ENCODE results near the gene SEMA3E. TPM values are rescaled to one million over a fixed set of nuclear protein-coding genes. Genes with fewer than 3 reads are reported as not detected.
"Not testable (repeated sequence)": the region's sequence is repeated elsewhere in the genome, so short reads cannot be mapped to it uniquely, and the experiment has no call there.

SEMA3E gene
- total and polyA plus RNA-seq, 2 donors = 1.8 to 3.1 TPM

DNA sequence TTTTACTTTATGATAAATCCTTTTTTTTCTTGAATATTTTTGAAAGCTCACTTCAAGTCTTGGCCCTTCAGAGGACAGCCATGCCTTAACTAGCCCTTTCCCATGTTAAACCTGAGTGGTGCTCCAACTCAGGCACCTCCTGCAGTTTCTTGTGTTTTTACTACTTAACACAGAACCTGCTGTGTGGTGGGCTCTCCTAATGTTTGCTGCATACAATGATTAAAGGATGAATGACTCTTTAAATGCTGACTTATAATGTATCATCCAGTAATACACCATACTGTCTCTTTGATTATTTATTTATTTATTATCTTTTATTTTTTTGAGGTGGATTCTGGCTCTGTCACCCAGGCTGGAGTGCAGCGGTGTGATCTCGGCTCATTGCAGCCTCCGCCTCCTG is 179.4 kb downstream of the SEMA3E start:
- H3K36me3 ChIP-seq (ENCODE audit: control insufficient read depth in 2 of 2, insufficient read depth in 2 of 2, low read length in 1 of 2) = no peaks in the 10 kb centered on the region
- H3K27ac ChIP-seq (ENCODE audit: low read depth in 1 of 2, low read length in 1 of 2) = no peak overlapping the region
- H3K4me3 ChIP-seq (ENCODE audit: low read length in 2 of 2) = no peak overlapping the region
- no peak for DNase-seq (ENCODE audit: low read depth in 6 of 9, low spot score in 9 of 9)
- no peaks in the 10 kb centered on the region for H3K27me3 ChIP-seq (ENCODE audit: control insufficient read depth in 2 of 2, insufficient read depth in 1 of 2, low read length in 1 of 2)
- H3K4me1 ChIP-seq (ENCODE audit: control insufficient read depth in 2 of 2, insufficient read depth in 2 of 2, low read length in 2 of 2) = no peaks in the 10 kb centered on the region
- 98% methylated on average over 3 of the region's 3 CpGs for WGBS
- no peaks in the 10 kb centered on the region for H3K9me3 ChIP-seq (ENCODE audit: control insufficient read depth in 2 of 2, insufficient read depth in 1 of 2, low read length in 1 of 2)

DNA sequence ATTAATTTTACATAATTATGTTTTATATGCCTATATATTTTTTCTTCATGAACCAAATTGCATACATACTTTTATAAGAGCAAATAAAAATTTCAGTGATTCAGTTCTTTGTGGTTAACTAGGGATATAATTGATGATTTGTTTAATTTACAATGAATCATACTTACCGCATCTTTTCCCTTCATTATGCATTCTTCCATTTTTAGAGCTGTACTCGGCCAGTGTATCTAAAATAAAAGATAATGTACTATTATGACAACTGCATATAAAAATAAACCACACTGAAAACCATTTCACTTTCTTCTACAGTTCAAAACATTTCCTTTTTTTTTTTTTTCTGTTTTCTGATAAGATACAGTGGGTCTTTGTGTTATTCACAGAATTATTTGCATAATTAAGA is 179.9 kb downstream of the SEMA3E start:
- H3K4me1 ChIP-seq (ENCODE audit: control insufficient read depth in 2 of 2, insufficient read depth in 2 of 2, low read length in 2 of 2) = no peaks in the 10 kb centered on the region
- WGBS = 86% methylated on average over 2 of the region's 2 CpGs
- H3K36me3 ChIP-seq (ENCODE audit: control insufficient read depth in 2 of 2, insufficient read depth in 2 of 2, low read length in 1 of 2) = no peaks in the 10 kb centered on the region
- H3K4me3 ChIP-seq (ENCODE audit: low read length in 2 of 2) = no peak overlapping the region
- DNase-seq (ENCODE audit: low read depth in 6 of 9, low spot score in 9 of 9) = no peak
- no peak overlapping the region for H3K27ac ChIP-seq (ENCODE audit: low read depth in 1 of 2, low read length in 1 of 2)
- no peaks in the 10 kb centered on the region for H3K9me3 ChIP-seq (ENCODE audit: control insufficient read depth in 2 of 2, insufficient read depth in 1 of 2, low read length in 1 of 2)
- H3K27me3 ChIP-seq (ENCODE audit: control insufficient read depth in 2 of 2, insufficient read depth in 1 of 2, low read length in 1 of 2) = no peaks in the 10 kb centered on the region

DNA sequence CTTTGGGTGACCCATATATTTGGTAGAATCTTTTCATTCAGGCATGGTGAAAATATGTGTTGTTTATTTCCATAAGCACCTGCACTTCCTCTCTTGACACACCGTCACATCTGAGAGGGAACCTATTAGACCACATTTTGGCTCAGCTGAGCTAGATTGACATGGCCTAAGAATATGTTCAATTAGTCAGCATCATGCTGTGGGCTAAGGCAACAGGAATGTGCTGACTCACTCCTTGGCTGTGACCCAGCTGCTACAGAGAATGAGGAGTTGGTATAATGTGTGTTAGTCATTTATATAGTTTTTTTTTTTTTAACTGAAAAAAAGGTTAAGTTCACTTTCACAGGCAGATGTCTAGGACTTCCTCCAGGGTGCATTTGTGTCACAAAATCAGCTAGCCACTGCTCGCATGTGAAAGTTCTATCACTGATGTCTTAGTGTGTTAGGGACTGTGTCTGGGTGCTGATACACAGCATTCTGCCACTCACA is 180.6 kb downstream of the SEMA3E start:
- 2% methylated on average over 2 of the region's 2 CpGs for WGBS
- no peak overlapping the region for H3K4me3 ChIP-seq (ENCODE audit: low read length in 2 of 2)
- no peaks in the 10 kb centered on the region for H3K4me1 ChIP-seq (ENCODE audit: control insufficient read depth in 2 of 2, insufficient read depth in 2 of 2, low read length in 2 of 2)
- DNase-seq (ENCODE audit: low read depth in 6 of 9, low spot score in 9 of 9) = peak in 1 of 9 donors; percentile 6
- H3K9me3 ChIP-seq (ENCODE audit: control insufficient read depth in 2 of 2, insufficient read depth in 1 of 2, low read length in 1 of 2) = no peaks in the 10 kb centered on the region
- no peaks in the 10 kb centered on the region for H3K27me3 ChIP-seq (ENCODE audit: control insufficient read depth in 2 of 2, insufficient read depth in 1 of 2, low read length in 1 of 2)
- no peak overlapping the region for H3K27ac ChIP-seq (ENCODE audit: low read depth in 1 of 2, low read length in 1 of 2)
- H3K36me3 ChIP-seq (ENCODE audit: control insufficient read depth in 2 of 2, insufficient read depth in 2 of 2, low read length in 1 of 2) = no peaks in the 10 kb centered on the region

DNA sequence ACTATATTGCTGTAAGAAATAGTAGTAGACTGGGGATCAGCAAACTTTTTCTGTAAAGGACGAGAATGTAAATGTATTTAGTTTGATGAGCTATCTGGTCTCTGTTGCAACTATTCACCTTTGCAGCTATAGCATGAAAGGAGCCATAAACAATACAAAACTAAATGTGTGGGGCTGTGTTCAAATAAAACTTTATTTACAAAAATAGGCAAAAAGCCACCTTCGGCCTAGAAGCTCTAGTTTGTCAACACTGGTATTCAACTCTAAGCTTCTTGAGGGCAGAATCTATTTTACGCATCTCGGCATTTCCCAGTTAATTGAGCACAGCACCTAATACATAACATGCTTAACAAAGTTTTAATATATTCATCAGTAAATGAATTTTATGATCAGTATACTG is 181.4 kb downstream of the SEMA3E start:
- H3K4me1 ChIP-seq (ENCODE audit: control insufficient read depth in 2 of 2, insufficient read depth in 2 of 2, low read length in 2 of 2) = no peaks in the 10 kb centered on the region
- no peak for DNase-seq (ENCODE audit: low read depth in 6 of 9, low spot score in 9 of 9)
- no peaks in the 10 kb centered on the region for H3K27me3 ChIP-seq (ENCODE audit: control insufficient read depth in 2 of 2, insufficient read depth in 1 of 2, low read length in 1 of 2)
- WGBS = 96% methylated on average over 4 of the region's 4 CpGs
- no peak overlapping the region for H3K4me3 ChIP-seq (ENCODE audit: low read length in 2 of 2)
- H3K9me3 ChIP-seq (ENCODE audit: control insufficient read depth in 2 of 2, insufficient read depth in 1 of 2, low read length in 1 of 2) = no peaks in the 10 kb centered on the region
- H3K27ac ChIP-seq (ENCODE audit: low read depth in 1 of 2, low read length in 1 of 2) = no peak overlapping the region
- H3K36me3 ChIP-seq (ENCODE audit: control insufficient read depth in 2 of 2, insufficient read depth in 2 of 2, low read length in 1 of 2) = no peaks in the 10 kb centered on the region

DNA sequence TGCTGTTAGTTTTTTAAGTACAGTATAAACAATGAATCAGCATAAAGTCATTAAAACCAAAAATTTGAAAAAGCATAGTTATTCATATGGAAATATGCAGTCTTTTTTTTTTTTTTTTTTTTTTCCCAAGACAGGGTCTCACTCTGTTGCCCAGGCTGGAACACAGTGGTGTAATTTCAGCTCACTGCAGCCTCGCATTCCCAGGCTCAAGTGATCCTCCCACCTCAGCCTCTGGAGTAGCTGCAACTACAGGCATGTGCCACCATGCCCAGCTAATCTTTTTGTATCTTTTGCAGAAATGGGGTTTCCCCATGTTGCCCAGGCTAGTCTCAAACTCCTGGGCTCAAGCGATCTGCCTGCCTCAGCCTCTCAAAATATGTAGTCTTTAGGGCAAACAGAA is 182.0 kb downstream of the SEMA3E start:
- no peak for DNase-seq (ENCODE audit: low read depth in 6 of 9, low spot score in 9 of 9)
- H3K4me1 ChIP-seq (ENCODE audit: control insufficient read depth in 2 of 2, insufficient read depth in 2 of 2, low read length in 2 of 2) = no peaks in the 10 kb centered on the region
- no peaks in the 10 kb centered on the region for H3K27me3 ChIP-seq (ENCODE audit: control insufficient read depth in 2 of 2, insufficient read depth in 1 of 2, low read length in 1 of 2)
- H3K4me3 ChIP-seq (ENCODE audit: low read length in 2 of 2) = no peak overlapping the region
- H3K27ac ChIP-seq (ENCODE audit: low read depth in 1 of 2, low read length in 1 of 2) = no peak overlapping the region
- no peaks in the 10 kb centered on the region for H3K9me3 ChIP-seq (ENCODE audit: control insufficient read depth in 2 of 2, insufficient read depth in 1 of 2, low read length in 1 of 2)
- H3K36me3 ChIP-seq (ENCODE audit: control insufficient read depth in 2 of 2, insufficient read depth in 2 of 2, low read length in 1 of 2) = no peaks in the 10 kb centered on the region
- 96% methylated on average over 2 of the region's 2 CpGs for WGBS

DNA sequence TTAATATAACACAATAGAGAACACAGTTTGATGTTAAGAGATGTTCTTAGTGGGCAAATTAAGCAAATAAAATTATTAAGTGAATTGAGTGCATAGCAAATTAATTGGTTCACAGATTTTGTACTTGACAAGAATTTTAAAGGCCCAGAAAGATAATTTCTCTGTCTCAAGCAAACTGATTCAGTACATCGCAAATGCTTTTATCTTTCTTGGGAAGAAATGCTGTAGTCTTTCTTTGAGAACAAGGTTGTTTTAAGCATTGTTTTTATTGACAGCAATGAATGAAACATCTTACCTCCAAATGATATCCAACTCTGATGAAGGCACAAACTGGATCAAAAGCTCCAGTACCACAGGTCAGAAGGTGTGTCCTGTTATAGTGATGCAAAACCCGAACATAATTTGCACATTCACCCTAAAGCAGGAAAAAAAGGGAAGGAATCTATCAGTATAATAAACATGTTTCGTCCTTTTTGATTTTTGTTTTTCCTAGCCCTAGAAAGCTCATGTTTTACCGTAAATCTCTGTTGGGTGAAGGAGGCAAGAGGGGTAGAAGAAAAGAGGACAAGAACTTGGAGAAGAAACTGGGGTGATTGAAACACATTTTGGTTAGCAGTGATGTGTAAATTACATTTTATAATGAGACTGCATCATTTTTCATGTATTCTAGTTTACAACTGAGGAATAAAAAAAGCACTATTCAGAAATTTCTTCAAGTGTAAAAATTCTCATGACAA is 182.6 kb downstream of the SEMA3E start:
- 81% methylated on average over 4 of the region's 4 CpGs for WGBS

DNA sequence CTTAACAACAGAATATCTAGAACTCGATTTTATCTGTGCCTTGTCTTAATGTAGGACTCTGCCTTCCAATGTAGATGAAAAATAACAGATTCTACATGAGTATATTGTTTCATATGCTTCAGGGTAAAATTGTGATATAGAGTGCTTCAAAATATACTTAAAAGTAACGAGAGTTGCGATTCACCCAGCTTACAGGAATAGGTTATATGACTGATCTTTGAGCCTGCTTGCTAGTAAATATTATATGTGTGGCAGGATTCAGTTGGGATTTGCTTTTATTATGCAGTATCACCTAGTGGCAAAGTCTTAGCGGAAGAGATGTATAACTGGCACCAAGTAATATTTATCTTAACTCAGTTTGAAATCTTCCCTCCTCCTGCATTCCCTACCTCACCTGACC is 183.3 kb downstream of the SEMA3E start:
- 96% methylated on average over 4 of the region's 4 CpGs for WGBS
- no peak for DNase-seq (ENCODE audit: low read depth in 6 of 9, low spot score in 9 of 9)
- H3K27ac ChIP-seq (ENCODE audit: low read depth in 1 of 2, low read length in 1 of 2) = no peak overlapping the region
- H3K36me3 ChIP-seq (ENCODE audit: control insufficient read depth in 2 of 2, insufficient read depth in 2 of 2, low read length in 1 of 2) = no peaks in the 10 kb centered on the region
- H3K4me3 ChIP-seq (ENCODE audit: low read length in 2 of 2) = no peak overlapping the region
- no peaks in the 10 kb centered on the region for H3K27me3 ChIP-seq (ENCODE audit: control insufficient read depth in 2 of 2, insufficient read depth in 1 of 2, low read length in 1 of 2)
- H3K4me1 ChIP-seq (ENCODE audit: control insufficient read depth in 2 of 2, insufficient read depth in 2 of 2, low read length in 2 of 2) = no peaks in the 10 kb centered on the region
- no peaks in the 10 kb centered on the region for H3K9me3 ChIP-seq (ENCODE audit: control insufficient read depth in 2 of 2, insufficient read depth in 1 of 2, low read length in 1 of 2)

More for the DNA sequence above, 182.6 kb downstream of the SEMA3E start:
- no peaks in the 10 kb centered on the region for H3K9me3 ChIP-seq (ENCODE audit: control insufficient read depth in 2 of 2, insufficient read depth in 1 of 2, low read length in 1 of 2)
- no peaks in the 10 kb centered on the region for H3K4me1 ChIP-seq (ENCODE audit: control insufficient read depth in 2 of 2, insufficient read depth in 2 of 2, low read length in 2 of 2)
- H3K27ac ChIP-seq (ENCODE audit: low read depth in 1 of 2, low read length in 1 of 2) = no peak overlapping the region
- H3K4me3 ChIP-seq (ENCODE audit: low read length in 2 of 2) = no peak overlapping the region
- H3K27me3 ChIP-seq (ENCODE audit: control insufficient read depth in 2 of 2, insufficient read depth in 1 of 2, low read length in 1 of 2) = no peaks in the 10 kb centered on the region
- H3K36me3 ChIP-seq (ENCODE audit: control insufficient read depth in 2 of 2, insufficient read depth in 2 of 2, low read length in 1 of 2) = no peaks in the 10 kb centered on the region
- no peak for DNase-seq (ENCODE audit: low read depth in 6 of 9, low spot score in 9 of 9)

DNA sequence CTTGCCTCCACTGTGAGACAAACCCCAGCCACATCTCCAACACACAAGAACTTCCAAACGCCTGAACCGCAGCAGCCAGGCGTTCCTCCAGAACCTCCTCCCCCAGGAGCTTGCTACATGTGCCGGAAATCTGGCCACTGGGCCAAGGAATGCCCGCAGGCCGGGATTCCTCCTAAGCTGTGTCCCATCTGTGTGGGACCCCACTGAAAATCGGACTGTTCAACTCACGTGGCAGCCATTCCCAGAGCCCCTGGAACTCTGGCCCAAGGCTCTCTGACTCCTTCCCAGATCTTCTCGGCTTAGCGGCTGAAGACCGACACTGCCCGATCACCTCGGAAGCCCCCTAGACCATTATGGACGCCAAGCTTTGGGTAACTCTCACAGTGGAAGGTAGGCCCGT is 187.1 kb downstream of the SEMA3E start:
- not testable (repeated sequence) for H3K36me3 ChIP-seq (ENCODE audit: control insufficient read depth in 2 of 2, insufficient read depth in 2 of 2, low read length in 1 of 2); H3K27ac ChIP-seq (ENCODE audit: low read depth in 1 of 2, low read length in 1 of 2); H3K27me3 ChIP-seq (ENCODE audit: control insufficient read depth in 2 of 2, insufficient read depth in 1 of 2, low read length in 1 of 2); H3K4me1 ChIP-seq (ENCODE audit: control insufficient read depth in 2 of 2, insufficient read depth in 2 of 2, low read length in 2 of 2); H3K9me3 ChIP-seq (ENCODE audit: control insufficient read depth in 2 of 2, insufficient read depth in 1 of 2, low read length in 1 of 2); H3K4me3 ChIP-seq (ENCODE audit: low read length in 2 of 2); DNase-seq (ENCODE audit: low read depth in 6 of 9, low spot score in 9 of 9)
- 77% methylated on average over 15 of the region's 15 CpGs for WGBS

DNA sequence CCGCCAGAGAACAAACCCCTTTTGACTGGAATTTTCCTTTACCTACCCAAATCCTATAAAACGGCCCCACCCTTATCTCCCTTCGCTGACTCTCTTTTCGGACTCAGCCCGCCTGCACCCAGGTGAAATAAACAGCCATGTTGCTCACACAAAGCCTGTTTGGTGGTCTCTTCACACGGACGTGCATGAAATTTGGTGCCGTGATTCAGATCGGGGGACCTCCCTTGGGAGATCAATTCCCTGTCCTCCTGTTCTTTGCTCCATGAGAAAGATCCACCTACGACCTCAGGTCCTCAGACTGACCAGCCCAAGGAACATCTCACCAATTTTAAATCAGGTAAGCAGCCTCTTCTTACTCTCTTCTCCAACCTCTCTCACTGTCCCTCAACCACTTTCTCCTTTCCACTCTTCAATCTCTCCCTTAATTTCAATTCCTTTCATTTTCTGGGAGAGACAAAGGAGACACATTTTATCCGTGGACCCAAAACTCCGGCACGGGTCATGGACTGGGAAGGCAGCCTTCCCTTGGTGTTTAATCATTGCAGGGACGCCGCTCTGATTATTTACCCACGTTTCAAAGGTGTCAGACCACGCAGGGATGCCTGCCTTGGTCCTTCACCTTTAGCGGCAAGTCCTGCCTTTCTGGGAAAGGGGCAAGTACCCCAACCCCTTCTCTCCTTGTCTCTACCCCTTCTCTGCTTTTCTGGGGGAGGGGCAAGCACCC is 188.8 kb downstream of the SEMA3E start:
- H3K4me3 ChIP-seq (ENCODE audit: low read length in 2 of 2); H3K4me1 ChIP-seq (ENCODE audit: control insufficient read depth in 2 of 2, insufficient read depth in 2 of 2, low read length in 2 of 2); H3K36me3 ChIP-seq (ENCODE audit: control insufficient read depth in 2 of 2, insufficient read depth in 2 of 2, low read length in 1 of 2); DNase-seq (ENCODE audit: low read depth in 6 of 9, low spot score in 9 of 9); H3K9me3 ChIP-seq (ENCODE audit: control insufficient read depth in 2 of 2, insufficient read depth in 1 of 2, low read length in 1 of 2); H3K27me3 ChIP-seq (ENCODE audit: control insufficient read depth in 2 of 2, insufficient read depth in 1 of 2, low read length in 1 of 2); H3K27ac ChIP-seq (ENCODE audit: low read depth in 1 of 2, low read length in 1 of 2): not testable (repeated sequence)
- WGBS = 57% methylated on average over 18 of the region's 18 CpGs

Measured in thymus (tissue), 11 donors.